IPS DF 6.9 (cell line): ENCODE results near the gene GALNT2.

Source experiments
- DNase-seq: peaks from one replicate; pipeline ENCODE4 v3.0.0-alpha.2; 2013; ENCODE audit warnings: low read depth, low spot score
- H3K27ac ChIP-seq: one replicate; pipeline ENCODE4 v1.5.1; 2013; ENCODE audit warnings: low read length, control low read depth
- H3K27me3 ChIP-seq: 2 replicates; pipeline ENCODE4 v1.6.1; 2013; ENCODE audit warnings: mild to moderate bottlenecking, low read length; ENCODE audit not compliant: control insufficient read depth, insufficient read depth
- H3K36me3 ChIP-seq: 2 replicates; pipeline ENCODE4 v1.6.1; 2013; ENCODE audit warnings: low read length; ENCODE audit not compliant: control insufficient read depth, insufficient read depth
- H3K4me1 ChIP-seq: 2 replicates; pipeline ENCODE4 v1.6.1; 2013; ENCODE audit warnings: low read length; ENCODE audit not compliant: control insufficient read depth, insufficient read depth
- H3K4me3 ChIP-seq: 2 replicates; pipeline ENCODE4 v1.5.1; 2013; ENCODE audit warnings: mild to moderate bottlenecking, low read length
- H3K9me3 ChIP-seq: 2 replicates; pipeline ENCODE4 v1.6.1; 2013; ENCODE audit warnings: low read length, inconsistent platforms; ENCODE audit not compliant: control insufficient read depth, insufficient read depth
- WGBS: extraction: QIAGEN DNeasy Blood & Tissue Kit; methylation state at CpG from one replicate; pipeline ENCODE4 v1.1.7; 2013; ENCODE audit warnings: mixed read lengths, missing lambda C conversion rate; ENCODE audit not compliant: insufficient read length, insufficient coverage; 5-methylcytosine and 5-hydroxymethylcytosine counted together

GALNT2 gene

DNA sequence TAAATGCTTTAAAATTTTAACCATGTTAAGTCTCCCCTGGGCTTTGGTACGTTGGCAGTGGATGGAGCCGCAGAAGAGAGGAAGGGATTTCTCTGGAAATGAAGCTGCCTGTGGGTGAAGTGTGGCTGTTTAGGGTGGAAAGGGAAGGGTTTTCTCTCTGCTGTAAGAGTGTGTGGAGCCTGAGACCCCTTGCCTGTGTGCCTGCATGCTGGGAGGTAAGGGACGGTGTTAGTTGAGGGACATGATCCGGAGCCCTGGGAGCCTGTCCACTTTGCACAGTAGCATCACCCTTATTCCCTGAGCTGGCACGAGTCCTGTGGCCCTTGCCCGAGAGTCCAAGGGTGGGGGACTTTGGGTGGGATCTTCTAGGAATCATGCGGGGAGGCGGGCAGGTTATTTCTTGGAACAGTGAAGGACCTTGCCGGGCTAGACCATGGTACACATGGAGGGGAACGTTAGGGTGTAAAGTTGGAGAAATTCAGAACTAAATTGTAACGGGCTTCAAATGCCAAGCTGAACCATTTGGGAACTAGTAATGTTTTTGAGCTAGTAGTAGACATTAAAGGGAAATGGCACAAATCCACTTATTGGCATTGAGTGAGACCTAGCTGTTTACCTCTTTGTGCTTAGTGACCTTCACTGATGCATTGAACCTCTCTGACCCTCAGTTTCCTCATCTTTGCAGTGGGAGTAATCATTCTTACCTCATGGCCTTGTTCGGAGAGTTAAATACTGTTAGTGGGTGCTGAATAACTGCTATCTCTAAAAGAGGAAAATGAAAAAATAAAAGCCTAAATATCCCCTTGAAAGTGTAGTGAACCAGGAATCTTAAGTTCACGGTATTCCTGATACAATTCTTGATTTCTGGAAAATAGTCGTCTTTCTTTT lies 3.5 kb downstream of the GALNT2 start:
- Histone ChIP-seq H3K27ac (no peak overlapping the region), H3K9me3 (no peaks in the 10 kb centered on the region), H3K4me3 (no peak overlapping the region), H3K4me1 (peaks cover 2% of the 10 kb centered on the region; the same call in 1 of the 2 replicates), H3K27me3 (no peaks in the 10 kb centered on the region; the same call in 1 of the 2 replicates), H3K36me3 (no peaks in the 10 kb centered on the region)
- WGBS, result no CpG with 5 or more reads among the region's 14 CpGs
- no peak for DNase-seq

DNA sequence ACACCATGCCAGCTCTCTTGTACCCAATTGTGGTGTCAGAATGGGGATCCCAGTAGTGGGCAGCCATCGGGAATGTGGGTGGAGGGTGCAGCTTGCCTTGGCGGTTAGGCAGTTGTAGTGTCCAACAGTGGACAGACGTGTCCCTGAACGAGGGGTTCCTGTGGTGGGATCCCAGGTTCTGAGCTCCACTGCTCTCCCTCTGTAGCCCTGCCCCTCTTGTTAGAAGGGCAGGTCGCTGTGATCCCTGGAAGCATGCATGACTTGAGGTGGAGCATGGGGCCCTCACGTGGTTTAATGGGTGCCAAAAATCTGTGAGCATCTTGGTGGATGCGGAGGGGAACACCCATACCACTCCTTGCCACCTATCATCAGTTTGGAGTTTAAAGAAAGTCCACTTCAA lies 4.3 kb downstream of the GALNT2 start:
- no peak for DNase-seq
- Histone ChIP-seq H3K4me3 (no peak overlapping the region), H3K4me1 (peaks cover 2% of the 10 kb centered on the region; the same call in 1 of the 2 replicates), H3K27me3 (no peaks in the 10 kb centered on the region; the same call in 1 of the 2 replicates), H3K9me3 (no peaks in the 10 kb centered on the region), H3K27ac (no peak overlapping the region), H3K36me3 (no peaks in the 10 kb centered on the region)
- no CpG with 5 or more reads among the region's 7 CpGs for WGBS

DNA sequence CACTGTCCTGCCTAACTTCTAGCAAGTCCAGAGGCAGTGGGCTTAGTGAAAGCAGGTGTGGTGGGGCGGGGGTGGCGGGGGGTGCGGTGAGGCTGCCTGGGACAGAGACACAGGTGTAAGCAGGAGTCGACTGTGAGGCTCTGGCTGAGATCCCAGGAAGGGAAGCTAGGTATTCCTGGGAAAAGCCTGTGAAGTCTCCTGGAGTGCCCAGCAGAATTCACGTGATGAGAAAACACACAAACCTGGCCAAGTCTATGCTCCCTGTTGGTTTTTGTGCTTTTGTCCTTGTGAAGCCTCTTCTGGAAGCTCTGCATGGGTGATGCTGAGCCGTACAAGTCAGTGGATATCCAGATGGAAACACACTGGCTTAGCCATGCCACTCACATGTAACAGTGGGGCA lies 5.3 kb downstream of the GALNT2 start:
- Histone ChIP-seq H3K9me3 (no peaks in the 10 kb centered on the region), H3K27ac (no peak overlapping the region), H3K4me1 (peaks cover 2% of the 10 kb centered on the region; the same call in 1 of the 2 replicates), H3K36me3 (no peaks in the 10 kb centered on the region), H3K27me3 (no peaks in the 10 kb centered on the region; the same call in 1 of the 2 replicates), H3K4me3 (no peak overlapping the region)
- no peak for DNase-seq
- no CpG with 5 or more reads among the region's 6 CpGs for WGBS

DNA sequence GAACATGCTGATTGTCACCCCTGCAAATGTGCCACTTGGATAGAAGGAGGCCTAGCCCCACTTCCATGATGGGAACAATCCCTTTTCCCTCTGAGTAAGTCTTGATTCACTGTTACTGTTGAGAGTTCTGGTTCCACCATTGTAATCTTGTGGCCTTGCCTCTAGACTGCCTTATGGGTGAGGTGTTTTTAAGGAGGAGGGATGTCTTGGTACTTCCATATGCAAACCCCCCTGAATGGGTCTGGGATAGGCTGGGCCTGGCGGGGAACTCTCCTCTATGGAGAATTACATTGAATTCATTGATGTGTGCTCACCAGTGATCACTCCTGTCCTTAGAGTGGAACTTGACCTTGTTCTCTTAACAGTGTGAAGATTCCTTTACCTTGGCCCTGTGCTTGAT lies 5.8 kb downstream of the GALNT2 start:
- H3K27ac ChIP-seq, result no peak overlapping the region
- no CpG with 5 or more reads among the region's 1 CpG for WGBS
- peaks cover 2% of the 10 kb centered on the region; the same call in 1 of the 2 replicates for H3K4me1 ChIP-seq
- H3K27me3 ChIP-seq, result no peaks in the 10 kb centered on the region; the same call in 1 of the 2 replicates
- no peaks in the 10 kb centered on the region for H3K9me3 ChIP-seq
- DNase-seq, result no peak
- no peaks in the 10 kb centered on the region for H3K36me3 ChIP-seq
- H3K4me3 ChIP-seq, result no peak overlapping the region

DNA sequence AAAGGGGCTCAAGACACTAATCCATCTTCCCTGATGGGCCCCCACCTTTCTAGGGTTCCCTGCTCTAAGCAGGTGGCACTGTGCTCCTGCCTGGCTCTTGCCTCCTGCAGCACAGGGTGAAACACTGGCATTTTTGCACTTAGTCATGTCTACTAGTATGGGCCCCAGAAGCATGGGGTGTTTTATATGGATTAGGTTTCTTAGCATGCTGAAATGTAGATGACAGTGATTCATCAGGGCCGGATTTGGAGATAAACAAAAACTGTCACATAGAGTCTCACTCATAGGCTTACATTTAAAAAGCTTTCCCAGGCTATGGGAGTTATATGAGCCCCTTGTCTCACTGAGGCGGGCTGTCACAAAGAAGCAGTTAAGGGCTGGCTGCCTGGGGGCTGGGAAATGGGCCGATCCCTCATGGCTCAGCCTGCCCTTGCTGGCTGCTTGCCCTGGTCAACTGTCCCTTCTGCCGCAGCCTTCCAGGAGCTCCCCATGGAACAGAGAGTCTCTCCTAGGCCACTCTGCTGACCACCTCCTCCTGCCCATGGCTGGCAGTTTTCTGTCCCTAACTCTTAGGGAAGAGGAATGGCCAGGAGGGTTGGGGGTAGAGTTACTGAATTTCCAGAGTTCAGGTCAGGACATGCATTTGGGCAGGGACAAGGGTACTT lies 6.5 kb downstream of the GALNT2 start:
- no peak for DNase-seq
- Histone ChIP-seq H3K4me3 (no peak overlapping the region), H3K4me1 (peaks cover 2% of the 10 kb centered on the region; the same call in 1 of the 2 replicates), H3K36me3 (no peaks in the 10 kb centered on the region), H3K27me3 (no peaks in the 10 kb centered on the region; the same call in 1 of the 2 replicates), H3K9me3 (no peaks in the 10 kb centered on the region), H3K27ac (no peak overlapping the region)
- WGBS, result no CpG with 5 or more reads among the region's 4 CpGs

DNA sequence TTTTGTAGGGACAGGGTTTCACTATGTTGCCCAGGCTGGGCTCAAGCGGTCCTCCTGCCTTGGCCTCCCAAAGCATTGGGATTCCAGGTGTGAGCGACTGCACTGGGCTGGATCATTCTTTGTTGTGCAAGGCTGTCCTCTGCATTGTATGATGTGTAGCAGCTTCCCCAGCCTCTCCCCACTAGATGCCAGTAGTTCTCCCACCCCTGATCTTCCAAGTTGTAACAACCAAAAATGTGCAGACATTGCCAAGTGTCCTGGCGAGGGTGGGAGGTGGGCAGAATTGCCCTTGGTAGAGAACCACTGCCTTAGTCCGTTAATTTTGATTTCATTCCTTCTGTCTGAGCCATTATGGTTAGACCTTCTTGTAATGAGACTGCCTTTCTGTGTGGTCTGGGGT lies 7.2 kb downstream of the GALNT2 start:
- H3K27me3 ChIP-seq, result no peaks in the 10 kb centered on the region
- WGBS, result no CpG with 5 or more reads among the region's 4 CpGs
- no peaks in the 10 kb centered on the region for H3K4me1 ChIP-seq
- H3K36me3 ChIP-seq, result no peaks in the 10 kb centered on the region
- no peak overlapping the region for H3K4me3 ChIP-seq
- no peaks in the 10 kb centered on the region for H3K9me3 ChIP-seq
- H3K27ac ChIP-seq, result no peak overlapping the region
- DNase-seq, result no peak

DNA sequence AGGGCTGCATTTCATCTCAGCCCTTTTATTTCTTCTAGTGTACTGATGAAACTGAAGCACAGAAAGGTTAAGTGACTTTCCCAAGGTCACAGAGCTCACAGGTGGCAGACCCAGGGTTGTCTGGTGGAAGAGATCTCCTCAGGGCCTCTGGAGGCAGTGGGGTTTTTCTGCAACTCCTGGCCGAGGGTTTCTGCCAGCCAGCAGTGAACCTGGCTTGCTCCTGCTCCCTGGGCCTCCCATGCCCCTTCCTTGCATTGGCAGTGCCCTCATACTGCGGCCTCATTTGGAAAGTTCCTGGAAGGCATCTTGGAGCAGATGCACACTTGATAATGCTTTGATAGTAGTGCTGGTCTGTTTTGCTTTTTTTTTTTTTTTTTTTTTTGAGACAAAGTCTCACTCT lies 7.7 kb downstream of the GALNT2 start:
- no CpG with 5 or more reads among the region's 2 CpGs for WGBS
- no peaks in the 10 kb centered on the region for H3K9me3 ChIP-seq
- no peak overlapping the region for H3K4me3 ChIP-seq
- no peaks in the 10 kb centered on the region for H3K27me3 ChIP-seq
- H3K36me3 ChIP-seq, result no peaks in the 10 kb centered on the region
- no peaks in the 10 kb centered on the region for H3K4me1 ChIP-seq
- no peak for DNase-seq
- H3K27ac ChIP-seq, result no peak overlapping the region

DNA sequence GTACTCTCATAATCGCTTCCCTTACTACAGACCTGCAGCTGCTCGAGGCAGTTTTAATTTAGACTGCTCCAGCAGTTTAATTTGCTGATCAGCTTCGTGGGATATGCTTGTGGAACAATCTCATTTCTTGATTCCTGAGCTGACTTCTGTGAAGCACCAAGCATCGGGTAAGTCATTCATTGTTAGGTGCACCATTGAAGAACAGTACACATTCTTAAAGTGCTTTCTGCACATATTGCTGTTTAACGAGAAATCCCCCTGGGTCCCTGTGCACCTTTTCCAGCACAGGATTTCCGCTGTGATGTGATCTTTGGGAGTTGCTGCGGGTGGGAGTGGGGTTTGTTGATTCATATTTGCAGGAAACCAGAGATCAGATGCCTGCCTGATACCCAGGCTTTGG lies 9.1 kb downstream of the GALNT2 start:
- no peak overlapping the region for H3K27ac ChIP-seq
- no peaks in the 10 kb centered on the region for H3K36me3 ChIP-seq
- no peaks in the 10 kb centered on the region for H3K27me3 ChIP-seq
- no peaks in the 10 kb centered on the region for H3K4me1 ChIP-seq
- no peak overlapping the region for H3K4me3 ChIP-seq
- WGBS, result no CpG with 5 or more reads among the region's 7 CpGs
- no peak for DNase-seq
- no peaks in the 10 kb centered on the region for H3K9me3 ChIP-seq

DNA sequence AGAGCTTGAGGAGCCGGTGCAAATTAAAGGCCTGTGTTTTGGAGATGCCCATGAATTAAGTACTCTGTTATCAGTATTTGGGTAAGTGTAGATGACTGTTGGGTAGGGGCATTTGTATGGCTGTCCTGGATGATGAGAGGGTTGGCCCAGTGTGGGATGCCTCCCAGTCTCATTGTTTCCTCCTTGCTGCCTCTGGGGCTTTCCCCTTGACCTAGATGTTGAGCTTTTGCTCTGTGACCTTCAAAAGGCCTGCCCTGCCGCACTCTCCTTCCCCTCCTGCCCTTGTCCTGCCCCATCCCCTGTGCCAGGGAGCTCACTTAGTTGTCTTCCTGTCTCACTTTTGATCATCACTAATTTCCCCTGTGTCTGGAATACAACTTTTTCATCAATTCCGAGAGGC lies 10.0 kb downstream of the GALNT2 start:
- no peak overlapping the region for H3K4me3 ChIP-seq
- no peaks in the 10 kb centered on the region for H3K9me3 ChIP-seq
- WGBS, result no CpG with 5 or more reads among the region's 3 CpGs
- no peak for DNase-seq
- no peaks in the 10 kb centered on the region for H3K27me3 ChIP-seq
- H3K36me3 ChIP-seq, result no peaks in the 10 kb centered on the region
- no peak overlapping the region for H3K27ac ChIP-seq
- no peaks in the 10 kb centered on the region for H3K4me1 ChIP-seq

DNA sequence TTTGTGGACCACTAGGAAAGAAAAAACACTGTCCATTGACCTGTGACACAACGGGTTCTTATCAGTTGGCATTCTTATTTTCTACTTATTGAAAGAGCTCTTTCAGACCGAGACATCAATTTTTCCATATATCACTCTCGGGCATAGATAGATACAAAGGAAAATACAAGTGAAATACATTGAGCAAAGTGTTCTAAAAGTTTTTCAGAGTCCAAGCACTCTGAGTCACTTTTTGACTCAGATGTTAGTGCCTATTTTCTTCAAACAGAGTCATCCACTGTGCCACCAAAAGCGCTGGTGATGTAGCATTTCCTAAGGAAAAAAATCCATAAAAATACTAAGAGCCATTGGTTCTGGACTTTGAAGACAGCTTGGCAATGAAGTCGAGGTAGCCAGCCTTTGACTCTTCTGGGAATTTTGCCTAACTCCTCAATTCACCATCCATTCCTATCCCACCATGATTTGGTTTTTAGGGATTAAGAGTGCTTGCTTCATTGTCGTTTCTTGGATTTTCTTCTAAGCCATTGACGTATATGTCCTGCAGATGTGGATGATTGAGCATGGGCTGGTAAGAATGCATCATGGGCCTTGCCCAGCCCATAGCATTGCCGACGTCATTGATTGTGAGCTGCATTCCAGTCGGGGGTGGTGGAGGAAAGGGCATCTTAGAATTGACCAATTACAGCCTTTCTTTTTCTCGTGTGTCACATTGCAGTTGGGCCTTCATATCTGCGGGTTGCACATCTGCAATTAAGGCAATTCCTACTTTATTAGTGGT lies 10.6 kb downstream of the GALNT2 start:
- Histone ChIP-seq H3K27me3 (no peaks in the 10 kb centered on the region), H3K4me3 (no peak overlapping the region), H3K9me3 (no peaks in the 10 kb centered on the region), H3K36me3 (no peaks in the 10 kb centered on the region), H3K27ac (no peak overlapping the region), H3K4me1 (no peaks in the 10 kb centered on the region)
- no CpG with 5 or more reads among the region's 12 CpGs for WGBS
- DNase-seq, result no peak
